Epithelial cell of proximal tubule (primary cell): ENCODE data around the gene RNF113B. TPM values are rescaled to one million over a fixed set of nuclear protein-coding genes. Genes with fewer than 3 reads are reported as not detected.

ENCODE experiments used
- DNase-seq: peaks from one replicate; pipeline ENCODE4 v3.0.0-alpha.2; 2011; ENCODE audit warnings: low read depth
- H3K4me3 ChIP-seq: 2 replicates; pipeline ENCODE4 v1.5.1; 2011; ENCODE audit warnings: low read depth, mild to moderate bottlenecking, low read length
- CTCF ChIP-seq: conservative IDR thresholded peaks from 2 replicates; pipeline ENCODE4 v1.5.1; 2012; ENCODE audit warnings: low read depth, mild to moderate bottlenecking, low read length
- total RNA-seq: library from RNA; depleted of rRNA; stranded (reverse); fragments of >200 nt; gene quantifications from 2 replicates; pipeline ENCODE4 v1.2.3, GENCODE V29; 2015

The RNF113B gene
- total RNA-seq, 1 donor from 2014 or later: not detected

GRCh38 chr13:98129059-98129746, 47.9 kb downstream of the RNF113B start:
- peak; percentile 17 for TF ChIP-seq CTCF
- DNase-seq: no peak
- no peak overlapping the region for H3K4me3 ChIP-seq

Other genes with a start within 250 kb of the RNF113B start
- gene IPO5, start 223.6 kb downstream of the RNF113B start, total RNA-seq: 105 and 188 TPM in 2 replicates
- gene FARP1, start 34.2 kb downstream of the RNF113B start, total RNA-seq: 75.7 and 97.0 TPM in 2 replicates